ENCODE measurements around the gene DIPK1A.

Gene DIPK1A

DNA sequence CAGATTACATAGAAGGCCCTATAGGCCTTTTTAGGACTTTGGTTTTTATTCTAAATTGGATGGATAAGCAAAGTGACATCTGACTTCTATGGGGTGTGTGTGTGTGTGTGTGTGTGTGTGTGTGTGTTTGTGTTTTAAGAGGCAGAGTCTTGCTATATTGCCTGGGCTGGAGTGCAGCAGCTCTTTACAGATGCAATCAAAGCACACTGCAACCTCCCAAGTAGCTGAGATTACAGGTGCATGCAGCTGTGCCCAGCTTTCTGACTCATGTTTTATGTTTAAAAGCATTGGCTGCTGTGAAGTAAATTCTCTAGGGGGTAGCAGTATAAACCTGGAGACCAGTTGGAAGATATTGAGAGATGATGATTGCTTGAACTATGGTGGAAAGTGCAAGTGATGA is 164.0 kb downstream of the DIPK1A start:
- Histone ChIP-seq H2AFZ (ENCODE audit: low read length, unreplicated experiment) (no peak overlapping the region), H3K4me1 (ENCODE audit: control insufficient read depth, insufficient read depth, low read length, unreplicated experiment) (no peaks in the 10 kb centered on the region), H3K27me3 (ENCODE audit: insufficient read depth, low read length) (no peaks in the 10 kb centered on the region), H3K79me2 (ENCODE audit: control insufficient read depth, insufficient read depth, low read length, unreplicated experiment) (no peaks in the 10 kb centered on the region), H3K36me3 (ENCODE audit: insufficient read depth, low read length) (no peaks in the 10 kb centered on the region), H3K27ac (ENCODE audit: low read depth, low read length) (no peak overlapping the region), H3K4me3 (ENCODE audit: low read depth, low read length) (no peak overlapping the region)

- Histone ChIP-seq H2AFZ (ENCODE audit: low read length, unreplicated experiment) (no peak overlapping the region), H3K36me3 (ENCODE audit: insufficient read depth, low read length) (no peaks in the 10 kb centered on the region), H3K27ac (ENCODE audit: low read depth, low read length) (no peak overlapping the region), H3K4me1 (ENCODE audit: control insufficient read depth, insufficient read depth, low read length, unreplicated experiment) (no peaks in the 10 kb centered on the region), H3K79me2 (ENCODE audit: control insufficient read depth, insufficient read depth, low read length, unreplicated experiment) (no peaks in the 10 kb centered on the region), H3K27me3 (ENCODE audit: insufficient read depth, low read length) (no peaks in the 10 kb centered on the region), H3K4me3 (ENCODE audit: low read depth, low read length) (no peak overlapping the region)
These were observed 166.1 kb downstream of the DIPK1A start for GRCh38 chr1:92795166-92795565.

DNA sequence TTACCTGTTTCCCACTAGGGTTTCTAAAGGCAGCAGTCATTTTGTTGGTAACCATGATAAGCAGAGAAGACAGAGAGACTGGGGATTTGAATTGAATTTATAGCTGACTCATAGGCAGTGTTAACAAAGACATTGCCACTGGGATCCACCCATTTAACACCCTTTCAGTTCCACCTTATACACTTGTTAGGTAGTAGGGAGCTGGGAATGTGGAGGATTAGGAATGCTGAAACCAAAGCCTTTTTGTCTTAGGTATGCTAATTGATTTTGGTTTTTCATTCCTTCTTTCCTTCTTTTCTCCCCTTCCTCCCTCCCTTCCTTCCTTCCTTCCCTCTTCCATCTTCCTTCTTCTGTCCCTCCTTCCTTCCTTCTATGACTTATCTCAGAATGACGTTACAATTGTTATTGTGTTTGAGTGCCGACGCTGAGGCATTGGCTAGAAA is 168.9 kb downstream of the DIPK1A start:
- H3K27me3 ChIP-seq (ENCODE audit: insufficient read depth, low read length), result no peaks in the 10 kb centered on the region
- H3K4me1 ChIP-seq (ENCODE audit: control insufficient read depth, insufficient read depth, low read length, unreplicated experiment), result no peaks in the 10 kb centered on the region
- no peaks in the 10 kb centered on the region for H3K79me2 ChIP-seq (ENCODE audit: control insufficient read depth, insufficient read depth, low read length, unreplicated experiment)
- H3K4me3 ChIP-seq (ENCODE audit: low read depth, low read length), result no peak overlapping the region
- H2AFZ ChIP-seq (ENCODE audit: low read length, unreplicated experiment), result no peak overlapping the region
- no peaks in the 10 kb centered on the region for H3K36me3 ChIP-seq (ENCODE audit: insufficient read depth, low read length)
- no peak overlapping the region for H3K27ac ChIP-seq (ENCODE audit: low read depth, low read length)
